NCI-H82 treated with DMSO at 0.1 percent for 48 hours (cell line): ENCODE data around the gene ERG.
A peak's percentile ranks its signal among the peaks of the same experiment; 100 is the strongest.

Experiments used
- DNase-seq: peaks from one replicate; lab custom pipeline; 2025; ENCODE audit not compliant: unreplicated experiment; lab: John Stamatoyannopoulos, UW

ERG gene

GRCh38 chr21:38500073-38500472 lies 1.8 kb upstream of the ERG start:
- no peak for DNase-seq

DNA sequence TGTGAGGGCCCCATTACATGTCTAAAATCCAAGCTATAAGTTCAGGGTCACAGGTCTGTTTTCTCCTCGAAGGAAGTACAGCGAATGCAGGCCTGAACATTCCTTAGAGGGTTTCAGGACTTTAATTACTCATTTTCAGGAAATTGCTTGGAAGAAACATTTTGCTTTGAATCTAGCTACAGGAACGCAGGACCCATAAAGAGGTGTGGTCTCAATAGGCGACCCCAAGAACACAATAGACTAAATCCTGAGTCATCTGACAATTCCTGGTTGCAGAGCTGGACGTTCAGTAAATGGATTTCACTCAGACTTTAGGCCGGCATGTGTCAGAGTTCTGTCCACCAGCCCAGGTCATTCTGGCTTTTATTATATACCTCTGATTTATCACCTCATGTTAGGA lies 1.0 kb upstream of the ERG start:
- no peak for DNase-seq

GRCh38 chr21:38496224-38496623 lies 2.1 kb downstream of the ERG start:
- DNase-seq: no peak

DNA sequence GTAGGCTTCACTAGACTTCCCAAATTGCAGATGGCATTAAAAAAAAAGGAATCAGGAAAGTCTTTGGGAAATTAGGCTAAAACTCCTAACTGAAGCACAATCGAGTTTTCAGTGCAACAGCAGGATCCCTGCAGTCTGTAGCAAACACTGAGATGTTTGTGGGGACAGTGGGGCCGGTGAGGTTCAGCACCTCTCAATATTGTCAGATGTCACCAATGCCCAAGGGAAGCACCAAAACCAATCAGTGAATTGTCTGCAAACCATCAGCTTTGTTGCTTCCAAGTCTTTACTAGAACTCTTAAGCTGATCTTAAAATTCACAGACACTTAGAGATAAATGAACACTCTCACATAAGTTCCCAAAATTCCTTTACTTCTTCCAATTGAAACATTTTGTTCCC lies 2.6 kb downstream of the ERG start:
- no peak for DNase-seq

- no peak for DNase-seq
These were observed 3.0 kb downstream of the ERG start for GRCh38 chr21:38495242-38495641.

DNA sequence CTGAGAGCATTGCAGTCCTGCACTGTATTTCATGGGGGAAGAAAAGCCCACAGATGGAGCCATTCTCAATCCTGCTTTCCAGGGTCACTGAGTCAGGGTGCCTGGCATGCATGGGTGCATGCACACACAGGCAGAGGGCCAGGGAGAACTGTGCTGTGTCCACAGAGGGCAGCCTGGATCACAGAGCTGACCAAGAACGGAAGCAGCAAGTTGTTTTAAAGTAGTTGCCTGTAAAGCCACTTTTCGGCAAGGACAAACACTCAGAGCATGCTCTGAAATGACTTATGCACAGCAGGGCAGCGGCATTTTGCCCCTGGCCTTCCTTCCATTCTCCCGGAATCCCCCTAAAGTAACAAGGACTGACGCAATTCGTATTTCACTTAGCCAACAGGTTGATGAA lies 3.6 kb downstream of the ERG start:
- no peak for DNase-seq

GRCh38 chr21:38494251-38494642 lies 4.0 kb downstream of the ERG start:
- DNase-seq: no peak

- DNase-seq: no peak
These were observed 4.6 kb downstream of the ERG start for GRCh38 chr21:38493549-38494250.

DNA sequence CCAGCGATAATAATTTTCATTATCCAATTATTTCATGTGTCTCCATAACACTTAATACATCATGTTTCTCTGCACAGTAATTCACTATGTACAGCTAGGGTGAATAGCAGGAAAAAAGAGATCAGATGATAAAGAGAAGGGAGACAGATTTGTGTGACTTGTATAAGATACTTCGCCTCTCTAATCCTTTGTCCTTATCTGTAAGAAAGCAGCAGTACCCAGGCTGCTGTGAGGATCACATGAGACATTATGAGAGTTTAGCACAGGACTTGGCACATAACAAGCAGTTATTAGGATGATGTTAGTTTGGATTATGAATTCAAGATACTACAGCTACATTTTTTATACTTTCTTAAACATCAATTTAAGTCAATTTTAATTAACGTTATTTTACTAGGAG lies 6.3 kb downstream of the ERG start:
- DNase-seq: no peak

- DNase-seq: no peak
These were observed 6.7 kb downstream of the ERG start for GRCh38 chr21:38491536-38491935.

DNA sequence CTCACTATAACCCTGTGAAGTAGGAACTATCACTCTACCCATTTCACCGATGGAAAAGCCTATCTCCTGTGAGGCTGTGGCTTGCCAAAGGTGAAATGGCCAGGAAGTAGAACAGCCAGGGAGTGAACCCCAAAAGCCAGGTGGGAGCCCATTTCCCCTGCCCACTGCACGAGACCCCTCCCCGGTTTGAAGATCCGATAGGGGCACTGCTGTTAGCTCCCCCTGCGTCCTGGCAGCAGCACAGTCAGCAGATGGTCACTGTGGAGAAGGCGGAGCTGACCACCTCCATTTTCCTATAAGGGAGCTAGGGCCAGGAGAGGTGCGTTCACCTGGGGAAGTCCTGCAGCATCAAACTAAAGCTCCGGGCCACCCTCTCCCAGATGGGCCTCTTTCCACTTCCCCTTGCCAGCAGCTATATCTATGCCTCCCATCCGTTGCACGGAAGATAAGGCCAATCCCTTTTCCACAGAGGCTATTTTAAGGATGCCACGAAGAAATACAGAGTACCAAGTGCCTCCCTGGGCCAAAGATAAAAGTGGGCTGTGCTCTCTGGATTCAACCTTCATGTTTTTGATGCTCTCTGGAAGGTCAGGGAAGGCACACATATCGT lies 7.8 kb downstream of the ERG start:
- DNase-seq: no peak

GRCh38 chr21:38489729-38490128 lies 8.5 kb downstream of the ERG start:
- no peak for DNase-seq

GRCh38 chr21:38489271-38489652 lies 9.0 kb downstream of the ERG start:
- no peak for DNase-seq

GRCh38 chr21:38488640-38489270 lies 9.5 kb downstream of the ERG start:
- DNase-seq: no peak

GRCh38 chr21:38487901-38488639 lies 10.2 kb downstream of the ERG start:
- DNase-seq: no peak

- no peak for DNase-seq
These were observed 11.6 kb downstream of the ERG start for GRCh38 chr21:38486706-38487105.

GRCh38 chr21:38486221-38486620 lies 12.1 kb downstream of the ERG start:
- no peak for DNase-seq

DNA sequence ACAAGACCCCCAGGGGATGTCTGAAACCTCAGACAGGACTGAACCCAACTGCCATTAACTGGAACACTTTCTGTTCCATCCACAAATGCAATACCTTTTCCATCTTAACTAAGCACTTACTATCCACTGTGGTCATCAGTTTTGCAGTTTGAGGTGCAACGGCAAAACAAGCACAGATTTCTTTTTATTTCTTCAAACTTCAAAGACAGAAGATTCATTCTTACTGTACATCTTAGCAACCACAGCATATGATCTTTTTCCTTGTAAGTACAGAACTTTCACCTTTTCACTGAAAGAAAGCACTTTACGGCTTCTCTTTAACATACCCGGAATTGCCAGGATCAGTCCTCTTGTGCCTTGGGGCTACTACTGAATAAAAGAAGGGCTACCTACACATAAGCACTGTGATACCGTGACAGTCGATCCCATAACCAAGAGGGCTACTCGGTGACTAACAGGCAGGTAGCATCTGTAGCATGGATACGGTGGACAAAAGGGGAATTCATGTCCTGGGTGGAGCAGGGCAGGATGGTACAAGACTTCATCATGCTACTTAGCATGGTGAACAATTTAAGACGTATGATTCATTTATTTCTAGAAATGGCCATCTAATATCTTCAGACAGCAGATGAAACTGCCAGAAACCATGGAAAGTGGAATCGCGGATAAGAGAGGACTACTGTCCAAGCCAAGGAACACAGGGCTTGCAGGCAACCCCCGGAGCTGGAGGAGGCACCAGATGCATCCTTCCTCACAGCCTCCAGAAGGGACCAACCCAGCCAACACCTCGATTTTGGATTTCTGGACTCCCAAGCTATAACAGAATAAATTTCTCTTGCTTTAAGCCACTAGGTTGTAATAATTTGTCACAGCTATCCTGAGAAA lies 18.4 kb downstream of the ERG start:
- DNase-seq: no peak

- no peak for DNase-seq
These were observed 19.5 kb downstream of the ERG start for GRCh38 chr21:38478782-38479181.

GRCh38 chr21:38477226-38477625 lies 21.1 kb downstream of the ERG start:
- no peak for DNase-seq

DNA sequence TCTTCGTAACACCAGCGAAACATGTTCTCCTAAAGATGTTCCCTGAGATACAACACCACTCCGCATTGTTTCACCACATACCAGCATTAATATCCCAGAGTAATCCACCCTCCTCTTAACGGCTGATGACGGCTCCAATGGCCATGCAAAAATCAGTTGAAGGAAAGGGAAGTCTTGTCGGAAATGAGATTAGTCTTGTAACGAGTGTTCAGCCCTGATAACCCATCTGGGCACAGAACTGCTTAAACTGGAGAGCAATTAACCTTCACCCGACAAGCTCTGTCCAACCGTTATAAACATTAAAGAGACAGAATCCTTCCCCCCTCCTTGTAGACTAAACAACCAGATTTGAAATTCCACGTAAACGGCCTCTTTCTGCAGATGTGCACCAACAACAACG lies 21.9 kb downstream of the ERG start:
- peak; percentile 78 for DNase-seq
